NCI-H345 (cell line): ENCODE results near the gene MICOS13.

Experiments used
- DNase-seq: peaks from one replicate; lab custom pipeline; 2025; lab: John Stamatoyannopoulos, UW

Gene MICOS13

DNA sequence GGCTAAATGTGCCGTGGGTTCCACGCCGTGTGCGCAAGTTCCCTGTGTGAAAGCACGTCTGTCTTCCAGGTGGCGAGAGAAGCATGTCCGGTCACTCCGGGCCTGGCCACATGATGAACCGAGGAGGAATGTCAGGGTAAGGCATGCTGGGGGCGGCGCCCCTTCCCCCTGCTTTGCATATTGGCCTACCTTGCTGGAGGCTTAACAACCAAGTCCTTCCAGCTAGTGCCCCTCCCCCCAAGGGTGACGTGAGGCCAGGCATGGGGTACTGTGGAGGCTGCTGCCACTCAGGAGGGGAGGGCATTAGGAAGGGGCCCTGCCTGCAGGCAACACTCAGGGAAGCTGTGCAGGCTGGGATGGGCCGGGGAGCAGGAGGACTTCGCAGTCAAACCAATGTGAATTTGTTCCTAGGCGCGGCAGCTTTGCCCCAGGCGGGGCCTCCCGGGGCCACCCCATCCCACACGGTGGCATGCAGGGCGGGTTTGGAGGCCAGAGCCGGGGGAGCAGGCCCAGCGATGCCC is 12.5 kb downstream of the MICOS13 start:
- DNase-seq: no peak

DNA sequence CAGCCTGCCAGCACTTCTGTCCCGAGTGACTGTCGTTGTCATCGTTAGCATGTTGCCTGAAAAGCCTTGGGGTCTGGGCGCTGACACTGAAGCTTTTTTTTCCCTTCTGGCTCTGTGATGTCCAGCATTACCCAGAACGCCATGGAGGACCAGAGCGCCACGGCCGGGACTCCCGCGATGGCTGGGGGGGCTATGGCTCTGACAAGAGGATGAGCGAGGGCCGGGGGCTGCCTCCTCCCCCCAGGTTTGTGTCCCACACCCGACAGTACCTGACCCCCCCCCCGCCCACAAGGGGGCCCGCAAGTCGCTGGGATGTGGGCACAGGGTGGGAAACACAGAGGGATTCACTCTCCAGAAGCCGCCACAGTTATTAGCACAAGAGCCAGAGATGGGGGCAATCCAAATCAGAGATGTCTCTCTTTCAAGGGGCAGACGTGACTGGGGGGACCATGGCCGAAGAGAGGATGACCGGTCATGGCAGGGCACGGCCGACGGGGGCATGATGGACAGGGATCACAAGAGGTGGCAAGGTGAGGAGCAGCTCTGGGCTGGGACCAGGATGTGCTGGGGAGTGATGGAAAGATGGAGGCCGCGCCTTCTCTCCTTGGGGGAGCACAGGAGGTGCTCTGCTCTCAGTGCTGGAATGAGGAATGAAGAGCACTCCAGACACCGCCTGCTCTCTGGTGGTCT is 13.2 kb downstream of the MICOS13 start:
- DNase-seq: no peak

DNA sequence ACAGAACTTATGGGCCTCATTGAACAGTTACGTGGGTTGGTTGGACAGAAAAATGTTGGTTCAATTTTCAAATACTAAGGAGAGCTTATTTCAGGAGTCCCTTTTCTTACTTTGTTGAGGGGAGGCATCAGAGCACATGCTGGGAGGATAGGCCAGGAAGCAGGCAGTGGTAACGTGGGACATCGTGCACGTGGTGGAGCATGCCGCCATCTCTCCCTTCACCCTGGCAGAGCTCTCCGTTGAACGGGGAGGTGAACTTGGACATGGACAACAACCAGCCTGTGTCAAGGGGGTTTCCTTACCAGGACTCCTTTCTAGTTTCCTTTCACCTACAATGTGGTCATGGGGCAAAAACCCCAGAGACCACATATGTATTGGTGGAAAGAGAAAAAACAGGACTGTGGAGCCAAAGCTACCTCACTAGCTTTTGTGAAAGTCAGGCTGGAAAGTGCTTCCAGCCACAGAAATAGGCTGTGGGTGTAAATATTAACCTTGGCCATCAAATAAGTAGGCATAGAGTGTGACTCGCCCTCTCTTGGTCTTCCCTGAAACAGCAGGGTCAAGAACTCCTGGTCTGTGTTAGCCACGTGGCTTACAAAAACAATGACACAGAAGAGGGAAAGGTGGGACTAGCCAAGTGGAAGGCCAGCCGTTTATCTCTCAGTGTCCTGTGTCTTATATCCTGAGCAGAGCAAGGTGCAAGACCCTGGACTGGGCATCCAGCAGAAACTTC is 14.4 kb downstream of the MICOS13 start:
- DNase-seq: no peak

DNA sequence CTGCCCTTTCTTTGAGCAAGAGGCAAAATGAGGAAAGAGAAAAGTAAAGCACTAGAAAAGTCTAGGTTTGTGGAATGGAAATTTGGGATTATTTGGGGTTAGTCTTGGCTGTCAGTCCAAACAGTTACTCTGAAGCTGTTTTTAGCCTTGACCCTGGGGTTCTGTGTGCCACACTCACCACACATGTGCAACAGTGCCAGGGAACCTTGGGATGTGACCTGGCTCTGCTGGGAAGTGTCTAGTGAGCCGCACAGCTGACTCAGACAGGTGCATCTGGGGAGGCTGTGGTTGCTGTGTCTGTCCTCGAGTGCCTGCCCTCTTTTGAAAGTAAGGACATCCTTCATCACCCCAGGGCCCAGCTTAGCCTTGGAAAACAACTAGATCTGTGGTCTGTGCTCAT is 15.8 kb downstream of the MICOS13 start:
- no peak for DNase-seq

DNA sequence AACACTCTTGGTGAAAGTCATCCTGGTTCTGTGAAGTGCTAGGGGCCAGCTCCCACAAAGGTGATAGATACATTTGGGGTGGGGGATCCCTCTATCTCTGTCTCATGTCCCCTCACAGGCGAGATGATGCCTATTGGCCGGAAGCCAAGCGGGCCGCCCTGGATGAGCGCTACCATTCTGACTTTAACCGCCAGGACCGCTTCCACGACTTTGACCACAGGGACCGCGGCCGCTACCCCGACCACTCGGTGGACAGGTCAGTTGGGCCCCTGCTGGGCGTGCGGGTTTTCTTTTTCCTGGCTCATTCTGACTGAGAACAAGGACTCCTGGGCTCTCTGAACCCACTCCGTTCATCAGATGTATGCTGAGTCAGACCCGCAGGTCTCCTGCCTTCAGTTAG is 16.4 kb downstream of the MICOS13 start:
- DNase-seq: no peak

DNA sequence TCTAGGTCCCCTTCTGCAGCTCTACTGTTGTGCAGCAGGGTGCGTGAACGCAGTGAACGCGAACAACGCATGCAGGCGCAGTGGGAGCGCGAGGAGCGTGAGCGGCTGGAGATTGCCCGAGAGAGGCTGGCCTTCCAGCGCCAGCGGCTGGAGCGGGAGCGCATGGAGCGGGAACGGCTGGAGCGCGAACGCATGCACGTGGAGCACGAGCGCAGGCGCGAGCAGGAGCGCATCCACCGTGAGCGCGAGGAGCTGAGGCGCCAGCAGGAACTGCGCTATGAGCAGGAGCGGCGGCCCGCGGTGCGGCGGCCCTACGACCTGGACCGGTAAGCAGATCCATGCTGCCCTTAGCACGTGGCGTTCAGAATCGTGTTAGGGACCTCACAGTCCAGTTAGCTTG is 18.8 kb downstream of the MICOS13 start:
- DNase-seq: no peak

- no peak for DNase-seq
Observed at GRCh38 chr19:5655412-5655811, 24.9 kb downstream of the MICOS13 start.

GRCh38 chr19:5654931-5655330 is 25.4 kb downstream of the MICOS13 start:
- no peak for DNase-seq

- DNase-seq: no peak
Observed at GRCh38 chr19:5652261-5652660, 28.1 kb downstream of the MICOS13 start.

DNA sequence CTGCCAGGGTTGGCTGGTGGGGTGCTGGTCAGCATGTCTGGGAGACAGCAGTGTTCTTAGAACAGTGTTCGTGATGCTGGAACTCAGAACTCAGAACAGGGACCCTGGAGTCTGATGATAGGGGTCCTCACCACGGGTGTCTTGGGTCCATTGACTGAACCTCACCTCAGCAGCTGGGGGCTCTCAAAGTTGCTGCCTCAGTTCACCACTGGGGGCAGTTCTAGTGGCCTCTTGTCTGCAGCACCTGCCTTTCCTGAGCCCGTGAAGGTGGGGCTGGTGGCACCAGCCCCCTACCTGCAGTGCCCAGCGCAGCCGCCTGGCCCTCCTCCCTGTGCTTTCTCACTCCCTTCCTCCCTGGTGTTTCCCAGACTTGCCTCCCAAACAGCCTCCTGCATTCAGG is 29.0 kb downstream of the MICOS13 start:
- DNase-seq: no peak

- DNase-seq: no peak
Observed at GRCh38 chr19:5648464-5648863, 31.9 kb downstream of the MICOS13 start.

DNA sequence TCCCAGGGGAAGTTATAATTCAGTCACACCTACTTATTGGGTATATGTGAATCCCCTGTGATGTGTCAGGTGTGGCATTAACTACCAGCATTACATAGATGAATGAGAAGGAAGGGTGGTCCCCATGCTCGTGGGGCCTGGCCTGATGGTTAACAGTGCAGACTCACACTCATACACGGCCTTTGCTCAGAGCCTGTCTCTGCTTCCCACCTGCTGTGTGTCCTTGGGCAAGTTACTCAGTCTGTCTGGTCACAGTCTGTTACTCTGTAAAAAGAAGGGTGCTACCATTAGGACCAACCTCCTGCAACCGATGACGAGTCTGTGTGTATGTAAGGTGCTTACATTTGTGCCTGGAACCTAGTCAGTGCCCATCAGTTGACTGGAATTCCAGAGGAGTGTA is 33.6 kb downstream of the MICOS13 start:
- no peak for DNase-seq

DNA sequence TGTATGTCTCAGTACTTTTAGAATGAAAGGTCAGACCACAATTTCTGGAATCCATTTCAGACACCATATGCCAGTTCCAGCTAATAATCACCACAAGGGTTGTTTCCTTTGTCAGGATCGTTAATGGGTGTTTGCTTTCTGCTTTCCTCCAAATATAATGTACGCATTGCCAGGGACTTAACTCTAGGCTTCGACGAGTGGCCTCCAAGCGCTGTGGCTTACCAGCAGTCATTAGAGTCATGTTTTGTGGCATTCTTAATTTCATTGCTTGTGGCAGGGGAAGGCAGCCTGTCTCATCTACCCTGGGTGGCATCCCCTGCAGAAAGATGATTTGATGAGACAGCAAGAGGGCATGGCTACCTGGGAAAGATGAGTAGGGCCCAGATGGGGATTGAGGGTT is 34.9 kb downstream of the MICOS13 start:
- no peak for DNase-seq

GRCh38 chr19:5644037-5644436 is 36.3 kb downstream of the MICOS13 start:
- DNase-seq: no peak

GRCh38 chr19:5643060-5643459 is 37.3 kb downstream of the MICOS13 start:
- no peak for DNase-seq

- DNase-seq: no peak
Observed at GRCh38 chr19:5642204-5642603, 38.1 kb downstream of the MICOS13 start.

DNA sequence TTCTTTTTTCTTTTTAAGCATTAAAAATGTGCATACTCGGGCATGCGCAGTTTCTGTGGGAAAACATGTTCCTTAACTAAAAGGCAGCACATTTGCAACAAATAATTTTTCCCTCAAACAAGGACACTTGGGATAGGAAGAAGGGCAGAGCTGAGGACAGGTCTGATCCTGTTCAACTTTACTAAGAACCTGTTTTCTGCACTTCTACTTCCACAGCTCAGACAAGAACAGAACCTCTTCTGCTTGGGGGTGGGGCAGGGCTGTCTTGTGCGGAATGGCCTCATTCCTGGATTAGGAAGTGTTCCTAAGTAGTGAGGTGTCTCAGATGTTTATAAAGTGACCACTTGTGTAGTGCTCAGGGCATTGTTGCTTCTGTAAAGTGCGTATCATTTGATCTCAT is 39.1 kb downstream of the MICOS13 start:
- DNase-seq: no peak

DNA sequence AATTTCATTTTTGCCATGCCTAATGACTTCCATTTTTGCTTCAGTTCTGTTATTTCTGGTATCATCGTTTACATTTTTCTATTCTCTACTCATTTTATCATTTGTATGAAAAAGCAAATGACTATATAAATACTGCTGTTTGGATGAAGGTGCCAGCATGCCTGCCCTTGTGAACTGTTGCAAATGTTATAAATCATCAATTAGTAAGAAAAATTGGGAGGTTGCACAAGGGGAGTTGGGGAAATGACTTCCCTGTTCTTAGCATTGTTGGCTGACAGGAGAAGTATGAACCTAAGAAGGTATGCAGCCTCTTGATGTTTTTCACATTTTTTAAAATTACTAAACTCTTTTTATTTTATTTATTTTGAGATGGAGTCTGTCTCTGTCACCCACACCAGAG is 42.3 kb downstream of the MICOS13 start:
- DNase-seq: no peak

GRCh38 chr19:5635427-5635826 is 44.9 kb downstream of the MICOS13 start:
- no peak for DNase-seq

DNA sequence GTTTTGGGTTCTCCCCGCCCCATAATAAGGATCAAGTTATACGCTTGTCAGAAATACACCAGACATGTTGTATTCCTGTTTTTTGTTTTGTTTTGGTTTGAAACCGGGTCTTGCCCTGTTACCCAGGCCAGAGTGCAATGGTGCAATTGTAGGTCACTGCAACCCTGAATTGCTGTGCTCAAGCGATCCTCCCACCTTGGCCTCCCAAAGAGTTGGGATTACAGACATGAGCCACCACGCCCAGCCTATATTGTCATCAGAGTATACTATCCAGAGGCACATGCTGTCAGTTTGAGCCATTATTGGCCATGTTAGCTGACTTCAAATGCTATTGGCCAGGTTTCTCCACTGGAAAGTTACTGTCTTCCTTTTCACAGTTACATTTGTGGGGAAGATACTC is 47.7 kb downstream of the MICOS13 start:
- no peak for DNase-seq

DNA sequence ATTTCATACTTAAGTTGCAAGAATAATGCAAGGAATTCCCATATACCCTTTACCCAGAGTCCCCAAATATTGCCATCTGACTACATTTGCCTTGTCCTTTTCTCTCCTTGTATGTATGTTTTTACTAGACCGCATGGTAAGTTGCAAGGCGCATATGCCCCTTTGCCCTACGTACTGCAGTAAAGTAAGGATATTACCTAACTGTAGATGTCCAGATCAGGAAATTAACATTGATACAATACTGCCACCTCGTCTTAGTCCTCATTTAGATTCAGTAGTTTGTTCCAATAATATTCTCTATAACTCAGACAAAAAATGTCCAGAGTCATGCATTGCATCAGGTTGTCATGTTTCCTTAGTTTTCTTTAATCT is 48.1 kb downstream of the MICOS13 start:
- no peak for DNase-seq

DNA sequence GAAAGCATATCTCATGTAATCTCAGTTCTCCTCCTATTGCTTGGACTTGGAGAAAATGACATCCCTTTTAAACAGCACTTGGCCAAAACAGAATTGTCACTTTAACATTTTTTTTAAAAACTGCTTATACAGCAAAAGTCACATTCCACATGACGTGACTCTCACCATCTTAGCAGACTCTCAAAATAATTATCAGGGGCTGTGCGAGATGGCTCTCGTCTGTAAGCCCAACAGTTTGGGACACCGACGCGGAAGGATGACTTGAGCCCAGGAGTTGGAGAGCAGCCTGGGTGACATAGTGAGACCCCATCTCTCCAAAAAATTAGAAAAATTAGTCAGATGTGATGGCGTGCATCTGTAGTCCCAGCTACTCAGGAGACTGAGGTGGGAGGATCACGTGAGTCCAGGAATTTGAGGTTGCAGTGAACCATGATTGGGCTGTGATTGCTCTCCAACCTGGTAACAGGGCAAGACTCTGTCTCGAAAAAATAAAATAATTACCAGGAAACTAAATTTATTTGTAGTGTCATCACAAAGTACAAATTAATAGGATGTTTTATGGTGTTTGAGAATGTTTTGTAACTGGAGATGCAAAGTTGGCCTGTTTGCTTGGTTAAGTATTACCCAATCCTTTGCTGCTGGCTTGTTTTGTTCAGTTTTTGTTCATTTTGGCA is 48.6 kb downstream of the MICOS13 start:
- no peak for DNase-seq

GRCh38 chr19:5628919-5629481 is 51.3 kb downstream of the MICOS13 start:
- no peak for DNase-seq
